Activated naive CD8-positive, alpha-beta T cell treated with anti-CD3 and anti-CD28 coated beads, Interleukin-2, amount 50 U/mL, for 24 hours (primary cell): ENCODE data around the gene SCLY.
"Not testable (repeated sequence)": the region's sequence is repeated elsewhere in the genome, so short reads cannot be mapped to it uniquely, and the experiment has no call there.

Experiments
- ATAC-seq: fragments of 150-1000 bp; cut with Tn5 transposase; one replicate; pipeline ENCODE4 v1.10.0; 2021
- DNase-seq: peaks from one replicate; pipeline ENCODE4 v3.0.0; 2021
- H3K27ac Mint-ChIP-seq: one replicate; pipeline ENCODE4 v1.8.0; 2021; ENCODE audit warnings: mild to moderate bottlenecking, mixed read lengths
- H3K27me3 Mint-ChIP-seq: one replicate; pipeline ENCODE4 v1.8.0; 2021; ENCODE audit warnings: mixed read lengths
- H3K36me3 Mint-ChIP-seq: one replicate; pipeline ENCODE4 v1.8.0; 2021; ENCODE audit warnings: low read depth, mixed read lengths
- H3K4me1 Mint-ChIP-seq: one replicate; pipeline ENCODE4 v1.8.0; 2021; ENCODE audit warnings: mixed read lengths
- H3K4me3 Mint-ChIP-seq: one replicate; pipeline ENCODE4 v1.8.0; 2021; ENCODE audit warnings: mild to moderate bottlenecking, moderate library complexity, mixed read lengths
- H3K9me3 Mint-ChIP-seq: one replicate; pipeline ENCODE4 v1.8.0; 2021; ENCODE audit warnings: mixed read lengths

The SCLY gene

DNA sequence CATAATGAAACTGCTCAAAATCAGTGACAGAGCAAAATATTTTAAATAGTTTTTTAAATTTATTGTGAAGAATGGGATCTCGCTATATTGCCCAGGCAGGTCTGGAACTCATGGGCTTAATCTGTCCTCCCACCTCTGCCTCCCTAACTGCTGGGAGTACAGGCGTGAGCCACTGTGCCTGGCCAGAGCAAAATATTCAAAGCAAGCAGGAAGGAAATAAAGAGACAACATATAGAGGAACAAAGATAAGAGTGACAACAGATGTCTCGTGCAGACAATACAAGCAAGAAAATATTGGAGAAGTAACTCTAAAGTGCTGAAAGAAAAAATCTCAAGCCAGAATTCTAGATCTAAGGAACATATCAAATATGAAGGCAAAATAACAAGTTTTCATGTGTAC, 5.0 kb upstream of the SCLY start:
- ATAC-seq: no peak
- no peak for DNase-seq
- Mint-ChIP-seq H3K27me3 (peaks cover 23% of the 10 kb centered on the region), H3K27ac (no peak overlapping the region), H3K4me3 (no peak overlapping the region), H3K9me3 (no peaks in the 10 kb centered on the region), H3K4me1 (peaks cover 17% of the 10 kb centered on the region), H3K36me3 (peaks cover 10% of the 10 kb centered on the region)

- not testable (repeated sequence) for H3K9me3 Mint-ChIP-seq, ATAC-seq, H3K4me3 Mint-ChIP-seq, H3K27ac Mint-ChIP-seq, DNase-seq
- peaks cover 33% of the 10 kb centered on the region for H3K4me1 Mint-ChIP-seq
- H3K36me3 Mint-ChIP-seq: peaks cover 25% of the 10 kb centered on the region
- H3K27me3 Mint-ChIP-seq: peaks cover 23% of the 10 kb centered on the region
Measured at GRCh38 chr2:238057696-238058575, 2.9 kb upstream of the SCLY start.

- peaks cover 48% of the 10 kb centered on the region for H3K4me1 Mint-ChIP-seq
- peak overlapping the region; percentile 89 for H3K27ac Mint-ChIP-seq
Measured at GRCh38 chr2:238059505-238059904, 1.3 kb upstream of the SCLY start.

GRCh38 chr2:238060096-238060541, 682 bp upstream of the SCLY start:
- H3K9me3 Mint-ChIP-seq: peaks cover 4% of the 10 kb centered on the region
- peaks cover 53% of the 10 kb centered on the region for H3K4me1 Mint-ChIP-seq
- peak overlapping the region; percentile 94 for H3K4me3 Mint-ChIP-seq
- DNase-seq: no peak
- peaks cover 44% of the 10 kb centered on the region for H3K36me3 Mint-ChIP-seq
- H3K27ac Mint-ChIP-seq: peak overlapping the region; percentile 89
- ATAC-seq: no peak
- H3K27me3 Mint-ChIP-seq: peaks cover 23% of the 10 kb centered on the region

More at GRCh38 chr2:238059505-238059904, 1.3 kb upstream of the SCLY start:
- no peak for ATAC-seq
- peaks cover 23% of the 10 kb centered on the region for H3K27me3 Mint-ChIP-seq
- peaks cover 39% of the 10 kb centered on the region for H3K36me3 Mint-ChIP-seq
- no peaks in the 10 kb centered on the region for H3K9me3 Mint-ChIP-seq
- peak overlapping the region; percentile 94 for H3K4me3 Mint-ChIP-seq
- DNase-seq: no peak

- peaks cover 13% of the 10 kb centered on the region for H3K27me3 Mint-ChIP-seq
- peaks cover 57% of the 10 kb centered on the region for H3K36me3 Mint-ChIP-seq
- peak overlapping the region; percentile 91 for H3K27ac Mint-ChIP-seq
- peak; percentile 36 for DNase-seq
- H3K4me1 Mint-ChIP-seq: peaks cover 64% of the 10 kb centered on the region
- peaks cover 13% of the 10 kb centered on the region for H3K9me3 Mint-ChIP-seq
- ATAC-seq: peak; percentile 2
- peak overlapping the region; percentile 94 for H3K4me3 Mint-ChIP-seq
Measured at GRCh38 chr2:238061315-238062202, 758 bp downstream of the SCLY start.

DNA sequence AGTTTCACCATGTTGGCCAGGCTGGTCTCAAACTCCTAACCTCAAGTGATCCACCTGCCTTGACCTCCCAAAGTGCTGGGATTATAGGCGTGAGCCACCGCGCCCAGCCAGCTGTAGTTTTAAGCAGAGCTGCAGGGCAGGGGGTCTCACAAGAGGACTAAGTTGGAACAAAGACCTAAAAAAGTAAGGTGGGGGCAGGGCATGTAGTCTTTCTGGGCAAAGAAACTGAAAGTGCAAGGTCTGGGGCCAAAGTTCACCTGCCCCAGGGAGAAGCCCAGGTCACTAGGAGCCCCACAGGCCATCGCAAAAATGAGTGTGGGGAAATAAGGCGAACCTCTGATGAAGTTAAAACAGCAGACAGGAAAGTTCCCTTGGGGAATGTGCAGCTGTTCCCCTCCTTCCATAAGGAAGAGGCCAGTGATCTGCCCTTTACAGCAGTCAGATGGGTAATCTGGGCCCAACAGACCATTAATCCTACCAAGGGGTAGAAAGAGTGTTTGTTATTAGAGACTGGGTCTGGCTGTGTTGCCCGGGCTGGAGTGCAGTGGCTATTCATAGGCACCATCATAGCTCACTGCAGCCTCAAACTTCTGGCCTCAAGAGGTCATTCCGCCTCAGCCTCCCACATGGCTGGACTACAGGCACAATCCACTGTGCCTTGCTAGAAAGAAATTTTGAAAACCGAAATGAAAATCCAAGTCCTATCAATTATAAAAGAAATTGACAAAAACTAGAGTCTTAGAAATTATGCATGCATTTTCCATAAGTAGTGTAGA, 2.8 kb downstream of the SCLY start:
- no peak for ATAC-seq
- Mint-ChIP-seq H3K27ac (peak overlapping the region; percentile 54), H3K4me3 (peak overlapping the region; percentile 94), H3K4me1 (peaks cover 79% of the 10 kb centered on the region), H3K27me3 (peaks cover 2% of the 10 kb centered on the region), H3K36me3 (peaks cover 77% of the 10 kb centered on the region), H3K9me3 (peaks cover 25% of the 10 kb centered on the region)
- no peak for DNase-seq

- H3K27ac Mint-ChIP-seq: peak overlapping the region; percentile 54
- peak overlapping the region; percentile 42 for H3K4me3 Mint-ChIP-seq
- H3K4me1 Mint-ChIP-seq: peaks cover 83% of the 10 kb centered on the region
- H3K9me3 Mint-ChIP-seq: peaks cover 25% of the 10 kb centered on the region
- H3K36me3 Mint-ChIP-seq: peaks cover 77% of the 10 kb centered on the region
- ATAC-seq: no peak
- H3K27me3 Mint-ChIP-seq: no peaks in the 10 kb centered on the region
- DNase-seq: no peak
Measured at GRCh38 chr2:238064376-238064775, 3.6 kb downstream of the SCLY start.

GRCh38 chr2:238065071-238065846, 4.5 kb downstream of the SCLY start:
- Mint-ChIP-seq H3K27ac (no peak overlapping the region), H3K4me3 (no peak overlapping the region), H3K4me1 (peaks cover 81% of the 10 kb centered on the region), H3K36me3 (peaks cover 82% of the 10 kb centered on the region), H3K9me3 (peaks cover 25% of the 10 kb centered on the region), H3K27me3 (no peaks in the 10 kb centered on the region)
- ATAC-seq (no peak), DNase-seq (no peak)

GRCh38 chr2:238066218-238066617, 5.4 kb downstream of the SCLY start:
- H3K9me3 Mint-ChIP-seq: peaks cover 25% of the 10 kb centered on the region
- H3K27me3 Mint-ChIP-seq: no peaks in the 10 kb centered on the region
- peak overlapping the region; percentile 89 for H3K27ac Mint-ChIP-seq
- DNase-seq (no peak), ATAC-seq (peak; percentile 4)
- peak overlapping the region; percentile 58 for H3K4me3 Mint-ChIP-seq
- H3K4me1 Mint-ChIP-seq: peaks cover 81% of the 10 kb centered on the region
- H3K36me3 Mint-ChIP-seq: peaks cover 87% of the 10 kb centered on the region

DNA sequence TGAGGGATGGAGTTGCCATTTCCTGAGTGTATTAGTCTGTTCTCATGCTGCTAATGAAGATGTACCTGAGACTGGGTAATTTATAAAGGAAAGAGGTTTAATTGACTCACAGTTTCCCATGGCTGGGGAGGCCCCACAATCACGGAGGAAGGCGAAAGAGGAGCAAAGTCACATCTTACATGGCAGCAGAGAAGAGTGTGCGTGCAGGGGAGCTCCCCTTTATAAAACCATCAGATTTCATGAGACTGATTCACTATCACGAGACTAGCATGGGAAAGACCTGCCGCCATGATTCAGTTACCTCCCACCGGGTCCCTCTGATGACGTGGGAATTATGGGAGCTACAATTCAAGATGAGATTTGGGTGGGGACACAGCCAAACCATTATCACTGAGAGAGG, 5.9 kb downstream of the SCLY start:
- H3K4me3 Mint-ChIP-seq: peak overlapping the region; percentile 58
- DNase-seq (peak; percentile 60), ATAC-seq (peak; percentile 73)
- H3K27ac Mint-ChIP-seq: peak overlapping the region; percentile 89
- peaks cover 76% of the 10 kb centered on the region for H3K4me1 Mint-ChIP-seq
- H3K27me3 Mint-ChIP-seq: not testable (repeated sequence)
- peaks cover 25% of the 10 kb centered on the region for H3K9me3 Mint-ChIP-seq
- peaks cover 87% of the 10 kb centered on the region for H3K36me3 Mint-ChIP-seq

DNA sequence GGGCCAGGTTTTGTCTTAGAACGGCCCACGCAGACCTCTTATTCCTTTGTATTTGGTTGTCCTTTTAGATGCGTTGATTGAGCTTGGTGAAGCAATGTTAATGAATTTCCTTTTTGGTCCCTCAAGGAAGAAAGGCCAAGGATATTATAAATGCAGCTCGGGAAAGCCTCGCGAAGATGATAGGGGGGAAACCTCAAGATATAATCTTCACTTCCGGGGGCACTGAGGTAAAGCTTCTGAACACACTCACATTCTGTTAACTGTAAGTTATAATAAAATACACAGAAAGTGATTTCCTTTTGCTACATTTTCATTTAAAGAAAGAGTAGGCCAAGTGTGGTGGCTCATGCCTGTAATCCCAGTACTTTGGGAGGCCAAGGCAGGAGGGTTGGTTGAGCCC, 7.1 kb downstream of the SCLY start:
- H3K36me3 Mint-ChIP-seq: peaks cover 89% of the 10 kb centered on the region
- peaks cover 29% of the 10 kb centered on the region for H3K9me3 Mint-ChIP-seq
- no peak for ATAC-seq
- DNase-seq: no peak
- H3K27ac Mint-ChIP-seq: peak overlapping the region; percentile 71
- peaks cover 69% of the 10 kb centered on the region for H3K4me1 Mint-ChIP-seq
- H3K4me3 Mint-ChIP-seq: peak overlapping the region; percentile 34
- H3K27me3 Mint-ChIP-seq: no peaks in the 10 kb centered on the region

GRCh38 chr2:238069021-238069709, 8.4 kb downstream of the SCLY start:
- H3K4me3 Mint-ChIP-seq: peak overlapping the region; percentile 18
- DNase-seq (no peak), ATAC-seq (no peak)
- H3K4me1 Mint-ChIP-seq: peaks cover 57% of the 10 kb centered on the region
- no peaks in the 10 kb centered on the region for H3K27me3 Mint-ChIP-seq
- peaks cover 31% of the 10 kb centered on the region for H3K9me3 Mint-ChIP-seq
- peak overlapping the region; percentile 54 for H3K27ac Mint-ChIP-seq
- peaks cover 89% of the 10 kb centered on the region for H3K36me3 Mint-ChIP-seq

DNA sequence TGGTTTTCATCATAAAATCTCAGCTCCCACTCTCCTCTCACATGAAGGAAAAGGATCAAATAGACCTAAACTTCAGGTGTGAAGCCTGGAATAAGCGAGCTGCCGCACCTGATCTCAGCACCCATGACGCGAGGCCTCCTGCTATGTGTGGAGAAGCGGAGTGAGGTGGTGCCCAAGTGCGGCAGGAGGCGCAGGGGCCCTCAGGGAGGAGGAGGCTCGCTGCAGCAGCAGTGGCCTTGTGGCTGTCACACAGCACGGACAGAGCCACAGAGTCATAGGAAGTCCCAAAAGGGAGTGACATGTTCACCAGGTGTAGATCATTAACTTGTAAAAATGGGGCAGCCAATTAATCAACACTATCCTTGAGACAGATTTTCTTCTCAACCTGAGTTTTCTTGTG, 9.1 kb downstream of the SCLY start:
- Mint-ChIP-seq H3K4me3 (no peak overlapping the region), H3K27me3 (no peaks in the 10 kb centered on the region), H3K27ac (no peak overlapping the region), H3K36me3 (peaks cover 90% of the 10 kb centered on the region), H3K9me3 (peaks cover 30% of the 10 kb centered on the region), H3K4me1 (peaks cover 55% of the 10 kb centered on the region)
- no peak for ATAC-seq
- DNase-seq: no peak
